GM21381 (cell line): ENCODE data around the gene TPP2.

ENCODE experiments used
- ATAC-seq: cut with Tn5 transposase; IDR thresholded peaks from one replicate; pipeline ENCODE4 v1.9.1; 2021; ENCODE audit warnings: mild to moderate bottlenecking, moderate library complexity; ENCODE audit not compliant: unreplicated experiment

The TPP2 gene

DNA sequence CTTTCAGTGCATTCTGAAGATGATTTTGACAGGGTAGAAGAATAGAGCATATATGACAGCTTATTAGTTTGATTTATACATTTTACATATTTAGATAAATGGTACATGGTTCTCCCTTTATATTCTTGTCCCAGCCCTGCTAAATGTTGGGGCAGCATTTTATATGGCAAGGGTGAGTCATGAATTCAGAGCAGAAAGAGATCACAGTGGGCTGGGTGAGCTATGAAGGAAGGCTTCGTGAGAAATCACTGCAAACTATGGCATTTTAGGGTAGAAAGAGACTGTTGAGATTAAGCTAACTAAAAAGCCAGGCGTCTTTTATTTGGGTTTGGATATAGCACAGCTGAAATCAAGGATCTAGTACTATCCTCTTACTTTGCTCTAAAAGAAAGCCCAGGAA is 122.0 kb downstream of the TPP2 start:
- no peak for ATAC-seq

DNA sequence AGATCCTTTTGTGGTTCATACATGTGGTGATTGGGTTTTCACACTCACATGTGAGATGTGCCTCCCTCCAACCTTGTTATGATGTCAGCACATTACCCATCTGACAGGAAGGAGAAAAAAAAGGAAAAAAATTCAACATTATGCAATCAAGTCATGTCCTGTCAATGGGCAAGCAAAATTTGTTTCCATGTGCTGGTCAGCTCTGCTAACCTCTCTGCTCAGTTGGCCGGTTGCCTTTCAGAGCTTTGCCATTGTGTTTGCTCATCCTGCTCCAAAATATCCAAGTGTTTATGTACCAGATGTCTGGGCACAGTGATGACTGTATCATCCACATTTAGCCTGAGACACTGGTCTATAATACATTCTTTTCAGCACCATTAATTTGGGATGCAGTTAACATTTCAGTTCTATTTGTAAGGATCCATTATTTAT is 125.0 kb downstream of the TPP2 start:
- no peak for ATAC-seq

DNA sequence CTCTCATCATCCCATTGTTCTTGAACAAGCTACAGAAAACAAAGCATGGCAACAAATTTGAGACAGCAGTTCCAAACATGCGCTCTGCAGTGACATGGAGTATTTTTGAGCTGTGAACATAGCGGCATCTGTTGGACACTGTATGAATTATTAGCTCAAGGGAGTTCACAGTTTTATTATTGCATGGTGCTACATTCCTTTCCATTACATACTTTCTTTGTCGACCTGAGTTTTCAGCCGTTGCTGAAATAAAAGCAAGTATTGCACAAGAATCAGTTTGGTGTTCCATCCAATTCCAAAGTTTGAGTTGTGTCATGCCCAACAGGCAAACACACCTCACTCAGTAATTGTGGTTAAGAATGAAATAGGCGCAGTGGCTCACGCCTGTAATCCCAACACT is 128.1 kb downstream of the TPP2 start:
- no peak for ATAC-seq

DNA sequence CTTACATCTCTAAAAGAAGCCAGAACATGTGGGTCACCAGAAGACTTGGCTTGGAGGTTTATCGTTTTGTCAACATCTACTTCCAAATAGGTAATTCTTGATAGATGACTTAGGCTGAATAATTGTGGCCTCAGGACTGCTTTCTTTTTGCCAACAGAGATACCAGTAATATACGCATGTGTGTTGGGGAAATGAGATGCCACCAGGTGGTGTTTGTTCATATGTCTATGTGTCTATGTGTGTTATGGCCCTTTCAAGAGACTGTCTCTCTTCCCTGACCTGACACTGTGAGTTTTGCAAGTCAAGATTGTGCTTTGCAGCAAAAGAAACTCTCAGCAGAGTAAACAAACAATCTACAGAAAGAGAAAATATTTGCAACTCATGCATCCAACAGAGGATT is 129.6 kb downstream of the TPP2 start:
- no peak for ATAC-seq
